Fibroblast of the conjunctiva (primary cell): Measurements from ENCODE around the gene SEM1.
A peak's percentile ranks its signal among the peaks of the same experiment; 100 is the strongest.
"Not testable (repeated sequence)": the region's sequence is repeated elsewhere in the genome, so short reads cannot be mapped to it uniquely, and the experiment has no call there.

Experiments
- DNase-seq: peaks from one replicate; pipeline ENCODE4 v3.0.0-alpha.2; 2010; ENCODE audit warnings: low read depth

SEM1 gene

GRCh38 chr7:96709381-96710228, at the start of gene SEM1:
Gene SEM1 (minus strand): TSS chr7:96709846. CDS start chr7:96709763, 83 bp downstream.
- peak; percentile 69 for DNase-seq

- not testable (repeated sequence) for DNase-seq
Measured at GRCh38 chr7:96757880-96758279, 48.2 kb upstream of the SEM1 start.

- DNase-seq, result no peak
Measured at GRCh38 chr7:96747418-96747940, 37.8 kb upstream of the SEM1 start.

- DNase-seq, result no peak
Measured at GRCh38 chr7:96740130-96740529, 30.5 kb upstream of the SEM1 start.

GRCh38 chr7:96739609-96740008, 30.0 kb upstream of the SEM1 start:
- DNase-seq, result no peak

- no peak for DNase-seq
Measured at GRCh38 chr7:96739167-96739566, 29.5 kb upstream of the SEM1 start.

GRCh38 chr7:96738705-96739104, 29.1 kb upstream of the SEM1 start:
- no peak for DNase-seq

- no peak for DNase-seq
Measured at GRCh38 chr7:96737545-96738050, 28.0 kb upstream of the SEM1 start.

GRCh38 chr7:96734343-96734742, 24.7 kb upstream of the SEM1 start:
- DNase-seq, result no peak

- no peak for DNase-seq
Measured at GRCh38 chr7:96729820-96730219, 20.2 kb upstream of the SEM1 start.

- no peak for DNase-seq
Measured at GRCh38 chr7:96728139-96728538, 18.5 kb upstream of the SEM1 start.

- DNase-seq, result no peak
Measured at GRCh38 chr7:96727534-96728088, 18.0 kb upstream of the SEM1 start.

GRCh38 chr7:96723622-96724021, 14.0 kb upstream of the SEM1 start:
- no peak for DNase-seq

GRCh38 chr7:96722928-96723327, 13.3 kb upstream of the SEM1 start:
- DNase-seq, result not testable (repeated sequence)

- DNase-seq, result peak; percentile 13
Measured at GRCh38 chr7:96720843-96721242, 11.2 kb upstream of the SEM1 start.

- no peak for DNase-seq
Measured at GRCh38 chr7:96719164-96719563, 9.5 kb upstream of the SEM1 start.

- DNase-seq, result no peak
Measured at GRCh38 chr7:96718107-96719003, 8.7 kb upstream of the SEM1 start.

- no peak for DNase-seq
Measured at GRCh38 chr7:96713037-96713436, 3.4 kb upstream of the SEM1 start.

GRCh38 chr7:96710544-96710943, 898 bp upstream of the SEM1 start:
- DNase-seq, result no peak

GRCh38 chr7:96708872-96709271, 774 bp downstream of the SEM1 start:
- no peak for DNase-seq

- peak; percentile 1 for DNase-seq
Measured at GRCh38 chr7:96707901-96708774, 1.5 kb downstream of the SEM1 start.
